T1000 (cell line): ENCODE results near the gene C1orf105.

ENCODE experiments used
- DNase-seq: peaks from one replicate; lab custom pipeline; 2025; ENCODE audit warnings: mixed read lengths; lab: John Stamatoyannopoulos, UW

C1orf105 gene

DNA sequence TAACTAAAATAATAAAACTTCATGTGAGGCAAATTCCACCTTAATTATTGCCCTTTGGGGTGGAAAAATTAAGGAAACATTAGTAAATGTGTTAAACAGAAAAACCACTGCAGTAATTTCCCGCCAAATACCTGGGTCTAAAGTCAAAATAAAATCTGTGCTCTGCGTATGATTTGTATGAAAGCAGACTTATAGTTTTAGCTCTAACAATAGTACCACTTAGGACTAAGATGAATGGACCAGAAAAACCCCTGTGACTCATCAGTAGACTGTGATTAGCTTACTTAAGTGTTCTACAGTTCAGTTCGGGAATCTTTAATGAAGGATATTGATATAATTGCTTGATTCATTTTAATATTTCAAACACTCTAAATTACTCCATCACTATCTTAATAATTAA is 23.3 kb upstream of the C1orf105 start:
- no peak for DNase-seq

DNA sequence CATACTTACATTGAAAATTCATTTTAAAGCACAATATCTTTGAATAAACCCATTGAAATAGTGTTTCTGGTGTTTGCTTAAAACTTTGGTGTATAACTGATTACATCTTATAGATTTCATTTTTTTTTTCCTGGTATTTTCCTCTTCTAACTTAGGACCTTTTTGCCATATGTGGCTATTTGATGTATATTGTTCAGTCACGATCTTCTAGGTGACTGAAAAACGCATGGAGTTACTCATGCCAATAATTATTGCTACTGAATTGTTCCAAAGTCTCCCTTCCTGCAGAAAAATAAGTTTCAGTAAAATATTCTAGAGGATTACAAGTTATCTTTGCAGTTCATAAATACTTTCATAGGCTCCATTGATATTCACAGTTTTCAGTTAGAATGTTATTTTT is 22.9 kb upstream of the C1orf105 start:
- no peak for DNase-seq

DNA sequence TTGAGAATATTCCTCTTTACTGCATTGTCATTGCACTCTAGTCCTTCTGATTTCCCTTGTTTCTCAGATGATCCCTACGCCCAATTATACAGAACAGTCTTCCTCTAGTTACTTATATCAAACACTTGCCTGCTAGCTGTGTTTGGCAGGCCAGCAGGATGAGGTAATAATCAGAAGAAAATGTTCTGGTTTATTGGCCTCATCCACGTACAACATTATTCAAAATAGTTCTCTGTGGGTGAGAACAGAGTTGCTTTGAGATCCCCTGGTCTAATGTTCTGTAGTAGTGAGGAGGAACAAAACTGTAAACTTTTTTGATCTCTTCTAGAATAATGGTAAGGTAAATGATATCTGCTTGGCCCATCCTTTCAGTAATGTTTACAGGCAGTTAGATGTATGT is 22.3 kb upstream of the C1orf105 start:
- no peak for DNase-seq

DNA sequence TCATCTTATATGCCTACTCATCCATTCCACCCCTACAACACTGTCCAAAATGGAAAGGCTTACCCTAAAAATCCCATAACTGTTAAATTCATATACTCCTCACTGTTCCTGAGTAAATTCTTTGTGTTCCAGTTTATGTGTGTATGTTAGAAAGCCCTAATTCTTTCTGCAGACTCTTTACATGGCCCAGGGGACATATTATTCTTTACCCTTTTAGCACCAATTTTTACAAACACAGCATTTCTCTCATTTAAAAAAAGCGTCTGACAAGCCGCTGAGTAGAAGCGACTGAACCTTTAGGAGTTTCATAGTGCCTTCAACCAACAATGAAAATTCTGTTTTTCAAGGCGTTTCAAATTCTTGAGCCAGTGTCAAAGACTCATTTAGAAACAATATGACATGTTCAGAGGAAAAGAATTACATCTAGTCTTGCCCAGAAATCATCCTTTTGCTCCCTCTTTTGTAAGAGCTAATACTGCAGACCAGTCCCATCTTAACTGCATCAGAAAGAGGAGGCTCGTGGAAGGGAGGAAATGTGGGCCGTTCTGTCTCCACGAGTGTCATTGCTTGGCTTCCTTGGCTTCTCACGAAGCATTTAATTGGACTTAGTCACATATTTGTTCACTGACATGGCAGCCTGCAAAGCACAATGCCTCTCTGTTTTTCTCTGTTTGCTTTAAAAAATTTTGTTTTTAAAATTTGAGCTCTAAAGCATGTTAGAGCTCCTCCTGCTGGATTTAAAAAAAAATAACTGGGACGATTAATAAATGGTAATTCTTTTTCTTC is 21.3 kb upstream of the C1orf105 start:
- peak; percentile 43 for DNase-seq

DNA sequence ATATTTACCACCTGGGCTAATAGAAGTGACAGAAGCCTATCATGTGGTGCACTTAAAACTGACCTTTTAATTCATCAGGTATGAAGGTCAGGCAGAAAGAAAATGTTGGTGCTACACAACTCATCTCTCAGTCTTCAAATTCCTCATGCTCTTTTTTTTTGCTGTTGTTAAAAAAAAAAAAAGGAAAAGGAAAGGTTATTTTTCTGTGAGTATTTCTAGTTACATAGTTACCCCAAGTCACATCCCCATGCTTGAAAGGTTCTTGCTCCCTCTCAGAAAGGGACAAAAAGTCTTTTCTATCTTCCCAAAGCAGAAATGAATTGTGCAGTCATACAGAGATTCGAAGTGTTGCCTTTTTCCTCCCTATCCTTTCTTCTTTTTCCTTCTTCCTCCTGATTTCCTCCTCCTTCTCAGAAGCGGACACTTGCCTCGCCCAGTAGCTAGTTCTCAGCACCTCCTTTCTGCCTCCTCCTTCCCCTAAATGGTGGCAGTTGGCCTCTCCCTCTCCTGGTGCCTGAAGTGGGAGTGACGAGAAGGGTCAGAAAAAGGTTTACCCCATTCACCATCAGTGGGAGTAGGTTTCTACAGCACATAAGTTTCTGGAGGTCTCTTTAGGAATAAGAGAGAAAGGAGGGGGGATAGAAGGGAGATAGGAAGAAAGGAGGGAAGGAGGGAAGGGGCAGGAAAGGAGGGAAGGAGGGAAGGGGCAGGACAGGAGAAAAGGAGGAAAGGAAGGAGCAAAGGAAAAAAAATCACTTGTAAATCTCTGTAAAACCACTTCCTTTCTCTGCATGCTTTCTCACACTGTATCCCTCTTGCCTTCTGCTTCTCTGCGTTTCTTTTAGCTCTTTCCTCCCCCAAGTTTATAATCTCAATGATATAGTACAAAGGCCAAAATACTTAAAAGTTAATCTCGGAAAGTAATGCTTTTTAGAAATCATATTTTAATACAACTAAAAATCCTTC is 20.4 kb upstream of the C1orf105 start:
- DNase-seq = no peak

DNA sequence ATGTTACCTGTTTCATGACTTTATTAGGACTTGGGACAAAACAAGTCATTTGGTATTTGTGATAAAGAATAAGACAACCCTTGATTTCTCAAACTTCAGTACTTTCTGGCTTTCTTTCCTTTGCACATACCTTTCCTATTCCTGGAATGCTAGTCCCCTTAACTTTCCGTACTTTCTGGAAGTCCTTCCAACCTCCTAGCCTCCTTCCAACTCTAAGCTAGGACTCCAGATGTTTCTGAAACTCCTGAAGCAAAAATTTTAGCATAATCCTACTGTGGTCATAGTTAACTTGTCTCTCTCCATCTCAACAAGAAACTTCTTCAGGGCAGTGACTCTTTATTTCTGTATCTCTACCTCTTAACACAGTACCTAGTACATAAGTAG is 19.8 kb upstream of the C1orf105 start:
- DNase-seq = no peak

DNA sequence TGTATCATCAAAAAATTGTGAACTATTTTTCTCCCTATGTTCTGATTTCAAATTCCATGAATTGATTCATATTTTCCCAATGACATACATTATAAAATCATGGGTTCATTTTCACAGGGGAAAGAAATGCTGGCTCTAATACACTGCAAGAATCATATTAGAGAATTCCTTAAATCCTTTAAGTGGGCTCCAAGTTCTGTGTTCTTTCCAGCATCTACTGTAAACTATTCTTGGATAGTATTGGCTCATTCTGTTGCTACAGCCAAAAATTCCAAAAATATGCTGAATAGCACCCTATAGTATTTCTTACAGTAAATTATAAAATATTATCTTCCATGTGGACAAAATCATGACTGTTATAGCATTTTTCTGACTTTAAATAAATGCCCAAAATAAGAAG is 19.0 kb upstream of the C1orf105 start:
- DNase-seq = no peak

DNA sequence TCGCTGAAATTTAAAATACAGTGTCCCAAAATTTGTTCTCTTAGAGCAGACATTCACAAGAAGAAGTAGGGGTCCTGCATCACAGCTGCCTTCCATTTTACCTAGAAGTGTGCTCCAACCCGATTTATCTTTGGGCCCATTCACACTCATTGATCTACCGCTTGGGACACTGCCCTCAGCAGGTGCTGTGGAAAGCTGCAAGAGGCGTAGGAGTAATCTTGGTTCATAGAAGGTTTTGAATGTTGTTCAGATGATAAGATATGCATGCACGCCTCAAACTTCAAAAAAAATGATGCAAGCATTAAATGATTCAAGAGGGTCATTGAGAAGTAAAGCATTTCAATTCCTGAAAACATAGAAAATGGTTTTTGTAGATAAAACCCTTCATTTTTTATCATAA is 18.6 kb upstream of the C1orf105 start:
- DNase-seq = no peak

DNA sequence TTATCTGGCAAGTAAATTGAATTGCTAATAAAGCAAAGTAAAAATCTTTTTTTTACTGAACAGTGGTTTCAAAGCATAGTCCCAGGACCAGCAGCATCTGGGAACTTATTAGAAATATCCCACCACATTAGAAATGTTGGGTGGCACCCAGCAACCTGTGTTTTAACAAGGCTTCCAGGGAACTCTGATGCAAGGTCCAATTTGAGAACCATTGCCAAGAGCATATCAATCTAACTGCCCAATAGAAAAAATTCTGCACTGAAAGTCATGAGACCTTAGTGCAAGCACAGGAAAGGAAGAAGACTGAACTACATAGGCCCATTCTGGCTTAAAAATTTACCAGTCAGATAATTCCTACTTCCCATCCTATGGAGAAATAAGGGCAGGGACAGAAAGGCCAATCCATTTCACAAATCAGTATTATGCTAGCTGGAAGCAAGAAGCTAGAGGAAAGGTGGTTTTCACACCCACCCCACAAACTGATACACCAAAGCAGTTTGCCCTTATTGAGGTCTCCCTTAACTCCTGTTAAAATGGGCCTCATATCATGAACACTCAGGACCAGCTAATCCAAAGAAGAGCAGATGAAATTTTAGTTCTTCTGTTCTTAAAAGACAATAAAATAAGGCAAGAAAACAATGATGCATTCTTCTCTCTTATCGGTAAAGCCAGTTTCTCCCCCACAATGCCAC is 17.5 kb upstream of the C1orf105 start:
- DNase-seq = no peak

DNA sequence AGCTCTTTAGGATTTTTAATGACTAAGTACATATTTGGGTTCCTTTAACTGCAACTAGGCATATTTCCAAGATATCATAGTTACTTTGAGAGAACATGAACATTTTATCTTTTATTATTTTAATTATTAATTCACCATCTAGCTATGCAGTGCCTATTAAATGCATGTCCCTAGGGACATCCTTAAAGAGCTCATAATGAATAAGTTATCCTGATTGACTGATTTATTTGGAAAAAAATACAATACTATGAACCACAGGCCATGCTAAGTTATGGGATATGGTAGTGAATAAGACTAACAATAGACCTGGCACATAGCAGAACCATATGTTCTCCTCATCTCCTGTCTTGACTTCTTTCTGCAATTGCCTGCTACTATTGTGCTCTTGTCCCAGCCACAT is 16.4 kb upstream of the C1orf105 start:
- no peak for DNase-seq

DNA sequence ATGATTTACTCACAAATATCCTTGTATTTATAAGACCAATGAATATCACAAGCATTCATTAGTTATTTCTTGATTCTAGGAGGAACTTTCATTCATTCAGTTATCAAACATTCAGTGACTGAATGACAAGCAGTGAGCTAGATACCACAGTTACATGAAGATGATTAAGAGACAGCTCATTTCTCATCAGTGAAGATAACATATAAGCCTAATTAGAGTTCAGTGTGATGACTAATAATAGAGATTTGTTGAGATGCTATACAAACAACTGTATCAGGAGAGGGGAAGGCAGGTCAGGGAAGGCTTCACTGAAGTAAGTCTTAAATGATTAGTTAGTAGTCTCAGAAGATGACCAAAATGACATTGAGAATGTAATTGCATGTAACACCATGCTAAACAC is 14.6 kb upstream of the C1orf105 start:
- DNase-seq = no peak

DNA sequence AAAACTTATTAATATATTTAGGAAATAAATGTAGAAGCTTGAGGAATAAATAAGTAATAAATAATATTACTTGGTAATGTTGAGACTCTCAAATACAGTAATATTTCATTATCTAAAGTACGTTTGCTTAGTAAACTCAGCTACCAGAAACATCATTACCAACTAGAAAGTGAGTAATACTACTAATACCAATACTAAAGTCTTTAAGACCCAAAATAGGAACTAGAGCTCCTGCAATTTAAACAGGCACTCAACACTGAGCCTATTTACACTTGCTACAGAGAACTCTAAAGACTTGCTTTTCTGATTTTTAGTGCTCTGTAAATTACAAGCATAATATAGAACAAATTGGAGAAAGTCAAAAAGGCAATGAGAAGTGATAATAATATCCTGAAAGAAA is 13.5 kb upstream of the C1orf105 start:
- no peak for DNase-seq

DNA sequence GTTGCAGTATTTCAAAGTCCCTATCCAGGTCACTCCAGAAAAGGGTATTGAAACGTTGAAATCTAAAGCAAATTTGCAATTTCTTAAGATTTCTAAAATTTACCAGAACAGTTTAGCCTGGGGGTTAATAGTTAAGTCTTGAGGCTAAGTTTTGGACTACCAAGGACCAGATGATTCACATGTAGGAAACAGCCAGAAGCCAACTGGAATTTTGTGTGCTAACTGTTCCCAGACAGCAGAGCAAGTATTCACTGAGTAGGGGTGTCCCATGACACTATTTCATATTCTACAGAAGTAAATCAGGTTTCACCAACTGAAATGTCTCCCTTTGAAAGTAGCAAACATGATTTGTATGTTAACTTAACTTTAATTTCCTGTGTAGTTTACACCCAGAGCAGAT is 11.5 kb upstream of the C1orf105 start:
- no peak for DNase-seq

DNA sequence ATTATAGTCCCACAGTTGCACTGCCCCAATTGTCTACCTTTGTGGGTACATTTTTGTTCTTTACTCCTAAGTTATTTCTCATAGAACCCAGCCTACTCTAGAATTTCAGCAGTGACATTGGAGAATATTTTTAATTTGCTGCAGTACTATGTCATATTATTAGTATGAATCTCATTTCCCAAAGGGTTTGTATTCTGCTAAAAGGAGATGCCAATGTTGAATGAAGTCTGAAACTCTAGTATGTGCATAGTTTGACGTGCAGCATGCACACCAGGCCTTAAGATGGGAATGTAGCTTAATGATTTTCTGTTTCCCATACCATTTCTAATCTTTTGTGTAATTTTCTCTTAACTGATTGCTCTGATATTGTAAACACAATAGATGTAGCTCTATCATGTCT is 10.5 kb upstream of the C1orf105 start:
- no peak for DNase-seq

DNA sequence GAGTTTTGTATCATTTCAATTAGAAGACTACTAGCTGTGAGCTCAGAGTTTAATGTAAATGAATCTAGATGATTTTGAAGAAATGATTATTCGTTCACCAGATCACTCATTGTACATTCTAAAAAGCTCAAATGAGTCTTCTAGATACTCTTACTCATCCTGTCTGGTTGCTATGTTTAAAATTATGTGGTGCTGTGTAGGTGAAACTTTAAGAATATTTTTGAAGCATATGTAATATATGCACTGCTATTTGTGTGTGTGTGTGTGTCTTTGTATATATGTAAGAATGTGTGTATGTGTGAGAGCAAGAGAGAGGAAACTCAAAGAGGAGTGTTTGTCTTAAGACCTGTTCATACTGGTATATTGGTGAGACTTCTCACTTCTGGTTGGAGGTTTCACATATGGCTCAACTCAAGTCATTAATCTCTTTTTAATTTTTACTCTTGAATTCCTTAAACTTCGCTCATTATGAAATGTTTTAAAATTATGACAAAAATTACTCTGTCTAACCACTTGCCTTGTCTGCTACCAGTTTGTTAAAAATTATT is 8.6 kb upstream of the C1orf105 start:
- no peak for DNase-seq

DNA sequence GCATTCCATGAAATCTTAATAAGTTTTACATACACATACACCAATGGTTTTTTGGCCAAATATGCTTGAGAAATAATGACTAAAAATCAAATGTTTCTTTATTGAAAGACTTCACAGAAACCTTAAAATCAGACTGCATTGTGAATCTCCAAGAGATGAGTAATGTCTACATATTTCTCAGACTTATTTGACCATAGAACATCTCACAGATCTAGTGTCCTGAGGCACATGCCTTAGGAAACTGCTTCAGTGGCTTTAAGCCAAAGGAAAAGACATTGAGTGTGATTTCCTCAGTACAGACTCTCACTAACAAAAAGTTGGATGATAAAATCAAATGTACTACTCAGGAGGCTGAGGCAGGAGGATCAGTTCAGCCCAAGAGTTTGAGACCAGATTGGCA is 6.2 kb upstream of the C1orf105 start:
- DNase-seq = no peak

DNA sequence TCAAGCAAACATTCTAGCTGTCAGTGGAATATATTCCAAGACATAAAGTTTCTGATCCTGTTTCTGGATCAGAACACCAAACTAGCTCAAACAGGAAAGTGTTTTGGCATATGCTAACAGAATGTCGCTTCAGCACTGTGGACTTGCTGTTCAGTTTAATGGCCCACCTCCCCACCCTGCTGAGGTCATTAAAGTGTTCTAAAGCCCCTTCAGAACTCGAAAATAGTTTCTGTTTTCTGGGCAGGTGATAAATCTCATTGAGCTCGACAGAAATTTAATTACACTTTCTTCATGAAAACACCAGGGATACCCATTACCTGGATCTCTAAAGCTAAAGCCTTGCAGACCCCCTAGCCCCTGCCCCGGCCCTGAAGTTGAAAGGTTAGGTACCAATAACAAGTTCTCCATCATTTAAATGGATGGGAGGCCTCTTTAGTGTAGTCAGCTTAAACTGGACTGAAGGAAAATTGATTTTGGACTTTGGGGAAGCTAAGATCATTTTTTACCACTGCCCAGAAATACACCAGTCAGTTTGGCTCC is 3.9 kb upstream of the C1orf105 start:
- DNase-seq = no peak

DNA sequence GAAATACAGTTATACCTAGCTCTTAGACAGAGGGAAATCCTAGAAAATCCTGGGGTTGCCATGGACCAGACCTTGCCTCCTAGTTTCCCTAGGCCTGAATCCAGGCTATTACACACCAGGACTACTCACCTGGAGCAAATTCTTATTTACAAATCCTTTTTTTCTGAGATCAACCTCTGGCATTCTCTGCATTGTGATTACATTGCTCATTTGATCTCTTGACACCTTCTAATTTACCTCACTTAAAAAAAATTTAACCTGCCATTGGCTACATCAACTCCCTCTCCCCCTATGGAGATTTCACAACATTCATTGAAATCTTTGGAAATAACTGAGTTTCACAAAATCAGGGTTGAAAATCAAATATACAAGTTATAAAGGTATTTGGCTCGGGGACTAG is 2.9 kb upstream of the C1orf105 start:
- DNase-seq = no peak

DNA sequence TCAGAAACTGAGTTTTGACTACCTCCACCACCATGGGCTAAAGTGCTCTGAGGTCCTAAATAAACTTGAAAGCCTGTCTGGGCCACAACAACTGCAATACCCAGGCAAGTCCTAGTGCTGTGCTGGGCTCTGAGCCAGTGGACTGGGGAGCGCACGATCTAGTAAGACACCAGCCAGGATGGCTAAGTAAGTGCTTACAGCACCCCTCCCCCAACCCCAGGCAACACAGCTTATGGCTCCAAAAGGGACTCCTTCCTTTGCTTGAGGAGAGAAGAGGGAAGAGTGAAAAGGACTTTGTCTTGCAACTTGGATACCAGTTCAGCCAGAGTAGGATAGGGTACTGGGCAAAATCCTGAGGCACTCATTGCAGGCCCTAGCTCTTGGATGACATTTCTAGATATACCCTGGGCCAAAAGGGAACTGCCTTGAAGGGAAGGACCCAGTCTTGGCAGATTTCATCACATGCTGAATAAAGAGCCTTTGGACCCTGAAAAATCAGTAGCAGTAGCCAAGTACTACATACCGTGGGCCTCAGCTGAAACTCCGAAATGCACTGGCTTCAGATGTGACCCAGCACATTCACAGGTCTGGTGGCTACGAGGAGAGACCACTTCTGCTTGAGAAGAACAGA is 1.6 kb downstream of the C1orf105 start:
- no peak for DNase-seq

DNA sequence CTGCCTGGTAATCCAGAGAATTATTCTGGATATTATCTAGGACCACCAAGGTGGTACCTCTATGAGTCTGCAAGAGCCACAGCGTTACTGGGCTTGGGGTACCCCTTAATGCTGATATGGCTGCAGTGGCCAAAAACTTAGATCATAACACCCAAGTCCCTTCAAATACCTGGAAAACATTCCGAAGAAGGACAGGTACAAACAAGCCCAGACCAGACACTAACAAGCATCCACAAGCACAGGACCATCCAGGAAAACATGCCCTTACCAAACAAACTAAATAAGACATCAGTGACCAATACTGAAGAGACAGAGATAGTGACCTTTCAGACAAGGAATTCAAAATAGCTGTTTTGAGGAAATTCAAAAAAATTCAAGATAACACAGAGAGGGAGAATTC is 2.9 kb downstream of the C1orf105 start:
- DNase-seq = no peak

DNA sequence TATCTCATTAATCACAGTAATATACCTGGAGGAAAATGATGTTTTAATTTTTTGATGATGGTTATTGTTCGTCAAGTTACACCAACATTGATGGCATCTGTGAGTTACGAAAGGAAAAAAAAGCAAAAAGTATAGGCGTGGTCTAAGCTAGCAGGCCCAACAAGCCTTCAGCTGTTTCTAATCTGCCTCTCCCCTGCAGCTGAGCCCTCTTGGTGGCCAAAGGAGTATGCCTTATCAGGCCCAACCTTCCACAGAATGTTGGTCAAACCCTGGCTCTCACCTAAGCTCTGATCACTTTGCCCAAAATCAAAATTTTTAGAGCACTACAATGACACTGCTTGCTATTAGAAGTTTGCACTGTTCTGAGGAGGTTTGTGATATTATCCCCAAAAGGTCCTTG is 4.9 kb downstream of the C1orf105 start:
- no peak for DNase-seq

DNA sequence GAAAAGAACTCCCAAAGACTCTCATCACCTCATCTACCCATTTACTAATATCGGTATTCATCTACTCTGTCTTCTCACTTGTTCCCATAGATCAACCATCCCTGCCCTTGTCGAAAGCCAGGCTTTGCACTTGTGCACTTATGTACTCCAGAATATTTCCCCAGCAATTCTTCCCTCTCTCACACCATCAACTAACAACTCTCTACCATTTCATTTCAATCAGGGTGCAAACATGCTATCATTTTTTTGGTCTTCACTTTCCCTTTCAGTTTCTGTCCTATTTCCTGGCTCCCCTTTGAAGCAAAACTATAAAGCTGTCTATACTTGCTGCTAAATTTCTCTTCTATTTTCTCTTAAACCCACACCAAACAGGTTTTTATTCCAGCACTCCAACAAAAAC is 6.7 kb downstream of the C1orf105 start:
- DNase-seq = no peak
